Kidney tubule cell (primary cell): ENCODE data around the gene NKRF.
A peak's percentile ranks its signal among the peaks of the same experiment; 100 is the strongest.

Source experiments
- DNase-seq: peaks from one replicate; pipeline ENCODE4 v3.0.0-alpha.2; 2018; ENCODE audit warnings: low spot score

Gene NKRF

DNA sequence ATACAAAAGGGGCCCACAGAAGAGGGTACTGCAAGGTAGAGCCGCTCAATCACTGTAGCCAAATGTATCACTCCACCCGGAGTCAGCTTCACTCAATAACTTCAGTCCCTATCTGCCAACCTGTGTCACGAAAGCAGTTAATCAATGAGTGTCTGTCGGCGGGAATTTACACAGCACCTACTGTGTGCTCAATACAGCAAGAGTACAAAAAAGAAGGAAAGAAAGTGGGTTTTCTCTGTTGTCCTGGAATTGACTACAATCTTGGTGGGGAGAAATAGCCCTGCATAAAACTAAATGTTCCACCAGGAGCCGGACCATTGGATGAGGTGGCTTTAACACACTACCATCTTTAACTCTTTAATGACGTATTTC, 780 bp upstream of the NKRF start:
- no peak for DNase-seq

DNA sequence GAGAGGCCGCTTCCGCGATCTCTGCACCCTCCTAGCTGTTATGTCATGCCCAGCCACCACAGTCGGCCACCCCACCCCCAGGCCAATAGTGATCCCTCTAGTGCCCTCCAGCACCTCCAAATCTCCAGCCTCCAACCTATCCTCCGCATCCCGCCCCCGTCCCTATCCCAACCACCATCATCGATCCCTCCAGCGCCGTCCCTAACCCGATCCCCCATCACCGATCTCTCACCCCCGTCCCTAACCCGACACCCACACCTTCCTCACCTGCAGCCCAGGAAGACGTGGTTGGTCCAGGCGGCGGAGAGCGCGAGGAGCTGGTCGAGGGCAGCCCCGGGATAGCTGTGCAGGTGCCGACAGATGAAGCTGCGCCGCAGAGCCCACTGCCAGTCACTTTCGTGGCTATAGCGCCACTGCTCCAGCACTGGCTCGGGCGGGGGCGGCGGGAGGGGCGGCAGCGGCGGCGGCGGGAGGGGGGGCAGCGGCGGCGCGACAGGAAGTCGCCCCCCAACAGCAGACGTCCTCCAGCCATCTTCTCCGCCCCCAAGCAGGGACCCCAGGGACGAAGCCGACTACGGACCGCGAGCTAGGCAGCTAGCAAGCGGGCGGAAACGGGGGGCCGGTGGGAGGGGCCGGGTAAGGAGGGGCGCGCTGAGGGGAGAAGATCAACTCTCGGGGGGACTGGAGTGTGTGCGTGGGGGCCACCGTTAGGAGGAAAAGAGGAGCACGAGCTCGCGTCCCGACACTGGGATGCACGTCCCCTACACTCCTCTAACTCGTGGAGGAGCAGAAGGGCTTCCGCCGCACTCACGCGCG, 552 bp downstream of the NKRF start:
- no peak for DNase-seq

DNA sequence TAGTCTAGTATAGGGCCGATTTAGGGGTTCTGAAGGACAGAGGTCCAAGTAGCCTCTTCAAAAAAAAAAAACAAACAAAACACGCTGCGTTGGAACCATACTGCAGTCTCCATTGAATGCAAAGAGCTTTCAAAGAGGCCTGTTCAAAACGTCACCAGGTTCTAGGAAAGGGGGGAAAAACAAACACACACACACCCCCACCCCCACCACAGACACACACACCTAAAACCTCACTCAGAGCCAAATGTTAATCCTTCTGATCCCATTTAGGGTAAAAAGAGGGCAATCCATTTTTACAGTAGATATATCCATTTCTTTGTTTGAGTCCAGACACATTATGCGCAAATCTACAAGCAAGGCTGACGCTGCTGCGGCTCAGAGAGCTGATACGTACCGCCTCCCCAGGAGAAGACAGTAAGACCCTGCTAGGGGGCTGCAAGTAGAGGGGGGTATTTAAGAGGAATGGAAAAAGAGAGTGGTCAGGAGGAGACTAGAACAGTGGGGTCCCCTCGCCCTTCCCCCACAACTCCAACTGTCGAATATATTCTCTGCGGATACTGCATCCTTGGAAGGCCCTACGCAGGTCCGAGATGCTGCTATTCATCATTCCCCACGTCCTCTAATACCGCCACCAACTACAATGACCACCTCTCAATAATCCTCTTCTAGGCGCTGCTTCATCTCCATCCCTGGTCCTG, 1.3 kb downstream of the NKRF start:
- no peak for DNase-seq

DNA sequence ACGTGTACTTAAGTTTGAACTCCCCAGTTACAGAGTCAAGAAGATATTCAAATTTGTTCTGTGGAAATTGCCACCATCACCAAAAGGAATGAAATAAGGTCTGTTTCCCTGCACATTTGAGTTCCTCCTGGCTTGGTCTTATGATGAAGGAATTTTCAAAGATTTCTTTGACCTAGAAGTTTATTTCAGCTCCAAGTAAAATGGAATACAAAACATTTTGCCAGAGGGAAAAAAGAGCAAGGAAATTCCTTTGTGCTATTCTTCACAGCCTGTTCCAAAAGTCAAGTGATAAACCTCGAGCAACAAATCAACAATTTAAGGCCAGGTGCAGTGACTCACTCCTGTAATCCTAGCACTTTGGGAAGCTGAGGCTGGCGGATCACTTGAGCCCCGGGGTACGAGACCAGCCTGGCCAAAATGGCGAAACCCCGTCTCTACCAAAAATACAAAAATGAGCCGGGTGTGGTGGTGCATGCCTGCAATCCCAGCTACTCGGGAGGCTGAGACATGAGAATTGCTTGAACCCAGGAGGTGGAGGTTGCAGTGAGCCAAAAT, 3.4 kb downstream of the NKRF start:
- DNase-seq, result no peak

DNA sequence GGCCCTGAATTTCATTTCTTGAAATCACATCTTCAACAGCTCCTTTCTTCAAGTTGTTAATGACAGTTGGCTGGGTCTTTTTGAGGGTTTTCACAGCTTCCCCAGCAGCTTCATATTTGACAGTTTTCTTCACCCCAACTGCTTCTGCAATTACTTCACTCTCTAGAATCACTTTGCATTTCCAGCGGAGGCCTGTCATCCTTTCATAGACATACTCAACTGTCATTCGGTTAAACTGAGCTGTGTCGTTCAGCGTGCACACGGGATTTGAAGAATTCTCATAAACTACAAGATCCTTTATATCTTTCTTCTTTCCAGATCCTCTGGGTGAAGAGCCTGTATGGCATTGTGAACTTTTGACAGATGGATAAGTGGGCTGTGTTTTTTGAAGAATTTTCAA, 16.4 kb downstream of the NKRF start:
- DNase-seq, result no peak

DNA sequence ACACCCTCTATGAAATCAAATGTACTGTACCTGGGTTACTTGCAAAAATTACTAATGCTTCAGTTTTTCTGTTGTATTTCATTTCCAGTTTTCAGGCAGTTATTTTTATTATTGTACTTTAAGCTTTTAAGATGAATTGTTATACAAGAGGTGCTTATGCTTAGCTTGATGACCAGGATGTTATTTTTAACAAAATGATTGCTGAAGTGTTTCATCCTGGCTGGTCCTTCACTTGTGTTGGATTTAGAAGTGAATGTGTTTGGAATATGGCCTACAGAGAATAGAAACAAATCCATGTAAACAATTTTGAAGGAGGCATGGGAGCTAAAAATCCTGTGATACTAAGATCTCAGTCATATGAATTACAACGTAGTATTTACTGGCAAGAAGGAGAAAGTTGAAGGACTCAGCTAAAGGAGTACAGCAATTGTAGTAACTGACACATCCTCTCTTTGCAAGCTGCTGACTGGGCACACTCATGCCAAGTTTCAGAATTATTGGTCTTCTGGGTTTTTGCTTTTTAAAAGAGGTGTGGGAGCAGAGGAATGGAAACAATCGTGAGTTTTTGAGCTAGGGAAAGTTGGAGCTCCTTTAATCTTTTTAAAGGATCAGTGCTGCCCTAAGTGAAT, 22.7 kb downstream of the NKRF start:
- no peak for DNase-seq

DNA sequence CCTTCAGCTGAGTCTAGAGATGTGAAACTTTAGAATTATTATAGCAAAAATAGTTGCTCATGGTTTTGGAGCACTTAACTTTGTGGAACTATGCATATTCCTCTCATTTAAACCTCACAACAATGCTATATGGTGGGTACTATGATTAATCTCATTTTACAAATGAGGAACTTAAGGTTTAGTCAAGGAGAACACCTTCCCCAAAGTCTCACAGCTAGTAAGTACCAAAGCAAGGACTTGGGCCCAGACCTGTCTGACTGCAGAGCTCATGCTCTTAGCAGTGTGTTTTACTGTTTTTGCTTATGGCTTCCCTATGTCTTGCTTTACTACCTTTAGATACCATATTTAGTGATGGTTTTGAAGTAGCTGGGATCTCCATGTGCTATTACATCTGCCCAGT, 26.8 kb downstream of the NKRF start:
- no peak for DNase-seq

DNA sequence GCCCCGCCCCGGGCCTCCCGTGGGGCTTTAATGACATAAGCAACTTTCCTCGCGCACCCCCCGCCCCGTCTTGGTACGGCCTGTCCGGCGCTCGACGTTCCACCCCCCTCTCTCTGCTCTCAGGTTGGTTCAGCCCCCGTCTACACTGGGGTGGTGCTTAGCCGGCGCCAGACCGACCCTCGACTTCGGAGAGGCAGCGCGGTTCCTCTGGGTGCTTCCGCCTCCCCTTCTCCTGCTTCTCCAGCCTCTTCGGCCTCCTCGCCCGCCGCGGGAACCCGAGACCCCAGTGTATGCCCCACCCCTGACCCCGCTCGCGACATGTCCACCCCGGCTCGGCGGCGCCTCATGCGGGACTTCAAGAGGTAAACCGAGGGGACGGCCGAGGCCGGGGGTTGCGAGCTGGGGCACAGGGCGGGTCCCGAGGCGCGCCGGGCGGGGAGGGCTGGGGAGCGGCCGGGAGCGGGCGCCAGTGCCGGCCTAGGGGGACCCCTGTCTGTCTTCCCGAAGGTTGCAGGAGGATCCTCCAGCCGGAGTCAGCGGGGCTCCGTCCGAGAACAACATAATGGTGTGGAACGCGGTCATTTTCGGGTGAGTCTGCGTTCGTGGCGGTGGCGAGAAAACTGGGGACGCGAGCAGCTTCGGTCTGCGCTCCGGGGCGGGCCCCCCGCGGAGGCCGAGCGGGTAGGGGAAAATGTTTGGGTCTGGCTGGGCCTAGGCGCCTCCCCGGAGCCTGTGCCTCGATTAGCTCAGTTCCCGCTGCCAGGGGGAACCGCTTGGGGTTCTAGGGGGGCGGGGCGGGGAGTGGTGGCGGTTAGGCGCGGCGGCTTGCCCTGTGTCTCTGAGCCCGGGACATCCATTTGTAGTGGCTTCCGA, 31.6 kb downstream of the NKRF start, which contains the start of gene UBE2A:
Gene UBE2A, plus strand, starts transcription at position 170 of the 873 bp plus-strand sequence. Its CDS starts 149 bp downstream, at position 319.
- peak; percentile 85 for DNase-seq

DNA sequence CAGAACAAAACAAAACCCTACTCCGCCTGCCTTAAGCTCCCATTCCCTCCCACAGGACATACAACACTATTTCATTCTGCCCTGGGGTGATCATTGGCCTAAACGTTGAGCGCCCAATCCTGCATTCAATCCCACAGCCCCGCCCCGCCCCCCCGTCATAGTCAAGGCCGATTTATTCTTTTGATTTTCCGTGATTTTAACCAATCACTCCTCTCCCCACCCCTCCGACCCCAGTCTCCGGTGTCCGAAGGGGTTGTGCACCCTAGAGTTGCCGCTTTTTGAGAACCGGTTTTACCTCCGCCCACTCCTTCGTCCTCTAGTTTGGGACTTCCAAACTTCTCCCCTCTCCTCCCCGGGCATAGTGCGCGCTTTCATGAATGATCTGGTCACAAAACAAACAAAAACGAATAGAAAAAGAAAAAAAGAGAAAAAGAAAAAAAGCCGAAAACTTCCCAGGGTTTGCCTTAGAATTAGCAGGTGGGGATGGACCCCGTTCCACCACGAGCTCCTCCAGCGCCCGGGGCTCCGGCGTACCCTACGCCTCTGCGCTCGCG, 32.3 kb downstream of the NKRF start:
- peak; percentile 26 for DNase-seq

DNA sequence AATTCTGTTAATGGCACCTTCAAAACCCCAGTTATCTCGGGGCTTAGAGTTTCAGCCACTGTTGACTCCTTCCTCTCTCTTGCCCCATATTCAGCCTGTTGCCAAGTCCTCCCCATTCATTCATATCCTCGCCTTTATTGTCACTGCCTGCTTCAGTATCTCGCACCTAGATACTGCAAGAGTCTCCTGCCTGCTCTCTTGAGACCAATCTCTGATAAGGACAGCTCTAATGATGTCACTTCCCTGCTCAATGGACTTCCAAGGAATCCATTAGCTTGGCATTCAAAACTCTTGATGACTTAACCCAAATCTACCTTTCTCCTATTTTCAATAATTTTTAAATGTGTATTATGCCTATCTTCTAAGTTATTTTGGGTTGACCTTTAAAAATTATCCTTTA, 33.0 kb downstream of the NKRF start:
- no peak for DNase-seq

DNA sequence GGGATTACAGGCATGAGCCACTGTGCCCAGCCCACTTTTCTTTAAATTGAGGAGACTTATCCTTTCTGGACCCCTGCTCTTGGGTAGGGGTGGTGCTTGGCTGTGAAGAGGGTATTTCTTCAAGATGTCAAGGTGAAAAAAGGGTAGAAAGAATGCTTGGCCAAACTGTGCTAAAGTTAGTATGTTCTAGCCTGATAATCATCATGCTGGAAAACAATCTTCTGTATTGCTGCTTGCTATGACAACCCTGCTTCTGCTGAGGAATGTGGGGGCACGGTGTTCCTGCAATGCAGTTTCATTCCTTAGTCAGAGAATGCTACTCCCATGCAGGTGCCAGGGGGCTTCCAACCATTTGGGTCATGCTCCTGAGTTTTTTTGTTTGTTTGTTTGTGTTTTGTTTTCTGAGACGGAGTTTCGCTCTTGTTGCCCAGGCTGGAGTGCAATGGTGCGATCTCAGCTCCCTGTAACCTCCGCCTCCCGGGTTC, 35.8 kb downstream of the NKRF start:
- no peak for DNase-seq

DNA sequence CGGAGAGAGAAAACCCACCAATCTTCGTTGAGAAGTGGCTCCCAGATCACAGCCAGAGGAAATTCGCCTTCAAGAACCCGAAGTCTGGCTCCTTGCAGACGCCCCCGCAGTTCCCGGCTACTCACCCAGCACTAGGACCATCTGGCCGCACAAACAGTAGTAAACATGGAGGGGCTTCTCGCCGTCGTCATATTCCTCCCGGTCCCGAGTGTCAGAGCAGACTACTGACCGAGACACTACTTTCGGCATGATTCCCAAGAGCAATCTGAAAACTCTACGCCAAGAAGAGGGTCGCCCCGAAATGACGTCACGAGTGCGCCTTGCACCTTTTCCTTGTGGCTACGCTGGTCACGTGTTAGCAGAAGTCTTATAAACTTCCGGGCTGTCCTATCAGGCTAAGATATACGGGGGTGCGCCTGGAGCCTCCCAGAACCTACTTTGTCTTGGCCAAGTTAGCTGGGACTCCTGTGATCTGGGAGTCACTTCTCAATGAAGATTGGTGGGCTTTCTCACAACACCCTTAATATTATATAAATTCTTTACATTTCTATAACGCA, 41.0 kb downstream of the NKRF start, which contains the start of gene STEEP1:
Gene STEEP1, minus strand, starts transcription at position 303 of the 557 bp plus-strand sequence. Its CDS starts 54 bp downstream, at position 249.
- DNase-seq, result peak; percentile 88

DNA sequence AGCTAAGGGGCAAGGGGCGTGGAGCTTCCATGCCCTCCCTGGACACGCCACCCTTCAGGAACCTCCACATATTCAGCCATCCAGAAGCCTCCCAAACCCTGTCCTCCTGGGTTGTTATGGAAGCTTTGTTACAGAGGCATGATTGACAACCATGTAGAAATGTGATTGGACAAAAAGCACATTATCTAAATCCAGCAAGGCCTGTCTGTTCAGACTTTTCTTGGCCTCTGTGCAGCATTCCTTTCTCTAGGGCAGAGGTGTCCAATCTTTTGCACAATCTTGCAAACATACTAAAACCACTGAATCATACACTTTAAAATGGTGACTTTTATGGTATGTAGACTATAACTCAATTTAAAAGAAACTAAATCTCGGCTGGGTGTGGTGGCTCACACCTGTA, 53.7 kb downstream of the NKRF start:
- DNase-seq, result no peak

DNA sequence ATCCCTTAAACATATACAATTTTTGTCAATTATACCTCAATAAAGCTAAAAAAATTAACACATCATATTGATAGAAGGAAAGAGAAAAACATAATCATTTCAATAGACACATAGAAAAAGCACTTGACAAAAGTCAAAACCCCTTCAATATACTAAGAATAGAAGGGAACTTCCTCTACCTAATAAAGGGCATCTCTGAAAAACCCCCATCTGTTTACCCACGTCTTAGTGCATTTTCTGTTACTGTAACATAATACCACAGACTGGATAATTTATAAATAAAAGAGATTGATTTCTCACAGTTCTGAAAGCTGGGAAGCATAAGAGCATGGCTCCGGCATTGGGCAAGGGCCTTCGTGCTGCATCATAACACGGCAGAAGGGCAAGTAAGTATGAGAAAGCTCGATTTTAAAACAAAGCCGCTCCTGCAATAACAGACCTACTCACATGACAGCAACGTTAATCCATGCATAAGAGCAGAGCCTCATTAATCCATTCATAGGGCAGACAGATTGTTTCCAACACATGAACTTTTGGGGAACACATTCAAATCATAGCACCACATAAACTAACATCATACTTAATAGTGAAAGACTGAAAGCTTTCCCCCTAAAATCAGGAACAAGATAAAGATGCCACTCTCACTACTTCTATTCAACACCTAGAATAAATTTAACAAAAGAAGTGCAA, 56.8 kb downstream of the NKRF start:
- no peak for DNase-seq

DNA sequence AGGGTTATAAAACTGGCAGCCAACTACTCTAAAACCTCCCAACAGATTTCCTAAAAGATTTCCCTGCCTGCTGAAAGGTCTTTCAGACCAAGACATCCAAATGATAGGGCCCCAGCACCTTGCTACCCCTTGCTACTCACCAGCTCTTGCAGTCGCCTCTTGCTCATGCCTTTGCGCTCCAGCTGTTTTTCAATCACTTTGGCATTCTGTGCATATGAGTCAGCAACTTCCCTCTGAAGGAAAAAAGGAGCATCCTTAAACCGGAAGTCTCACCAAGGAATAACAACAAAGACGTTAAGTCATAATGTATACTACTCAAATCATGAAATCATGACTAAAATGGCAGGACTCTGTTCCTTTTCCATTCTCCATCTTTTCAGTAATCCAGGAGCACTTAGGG, 65.0 kb downstream of the NKRF start:
- DNase-seq, result peak; percentile 79

DNA sequence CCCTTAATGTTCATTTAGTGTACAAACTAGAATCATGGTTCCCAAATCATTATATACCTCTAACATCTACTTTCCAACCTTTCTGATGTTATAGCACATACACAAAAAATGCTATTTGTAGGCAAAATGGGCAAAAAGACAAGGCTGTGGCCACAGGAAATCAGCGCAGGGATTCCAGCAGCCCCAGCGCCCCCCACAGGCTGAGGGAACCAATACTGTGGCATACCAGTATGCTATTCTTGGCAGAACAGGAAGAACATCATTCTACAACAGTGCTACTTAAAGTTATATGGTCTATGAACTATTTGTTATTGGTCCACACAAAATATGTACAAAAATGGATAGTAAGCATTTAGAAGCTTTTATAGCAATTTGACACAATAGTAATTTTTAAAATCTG, 66.4 kb downstream of the NKRF start:
- no peak for DNase-seq
